Loucy (cell line): ENCODE data around the gene PELO.

Experiments
- CTCF ChIP-seq: fragments of 200-600 bp; sonication (generic); conservative IDR thresholded peaks from 2 replicates; pipeline ENCODE4 v1.5.1; 2014; ENCODE audit warnings: mild to moderate bottlenecking, antibody characterized with exemption, low read length
- EZH2phosphoT487 ChIP-seq: fragments of 200-600 bp; IDR thresholded peaks from 2 replicates; pipeline ENCODE4 v1.6.1; 2018; ENCODE audit warnings: antibody characterized with exemption, mild to moderate bottlenecking, moderate library complexity, borderline replicate concordance

GRCh38 chr5:52825826-52826225 lies 38.1 kb downstream of the PELO start:
- no peak for TF ChIP-seq CTCF
- no peak for TF ChIP-seq EZH2phosphoT487
